Measurements from ENCODE around the gene ZNF485.

GRCh38 chr10:43585046-43585445, 21.2 kb upstream of the ZNF485 start:
- TF ChIP-seq ZNF70 (CRISPR knock-in tag; IDR thresholded peaks at IDR 0.05) (no peak), OSR1 (CRISPR knock-in tag; IDR thresholded peaks at IDR 0.05) (no peak), ZFP3 (CRISPR knock-in tag; IDR thresholded peaks at IDR 0.05) (no peak), TOX (CRISPR knock-in tag; IDR thresholded peaks at IDR 0.05; ENCODE audit: borderline replicate concordance) (no peak), POU6F1 (CRISPR knock-in tag; IDR thresholded peaks at IDR 0.05; ENCODE audit: borderline replicate concordance, low read depth) (no peak), ESRRG (CRISPR knock-in tag; IDR thresholded peaks at IDR 0.05) (no peak)
- TF ChIP-seq, protein P1, sequence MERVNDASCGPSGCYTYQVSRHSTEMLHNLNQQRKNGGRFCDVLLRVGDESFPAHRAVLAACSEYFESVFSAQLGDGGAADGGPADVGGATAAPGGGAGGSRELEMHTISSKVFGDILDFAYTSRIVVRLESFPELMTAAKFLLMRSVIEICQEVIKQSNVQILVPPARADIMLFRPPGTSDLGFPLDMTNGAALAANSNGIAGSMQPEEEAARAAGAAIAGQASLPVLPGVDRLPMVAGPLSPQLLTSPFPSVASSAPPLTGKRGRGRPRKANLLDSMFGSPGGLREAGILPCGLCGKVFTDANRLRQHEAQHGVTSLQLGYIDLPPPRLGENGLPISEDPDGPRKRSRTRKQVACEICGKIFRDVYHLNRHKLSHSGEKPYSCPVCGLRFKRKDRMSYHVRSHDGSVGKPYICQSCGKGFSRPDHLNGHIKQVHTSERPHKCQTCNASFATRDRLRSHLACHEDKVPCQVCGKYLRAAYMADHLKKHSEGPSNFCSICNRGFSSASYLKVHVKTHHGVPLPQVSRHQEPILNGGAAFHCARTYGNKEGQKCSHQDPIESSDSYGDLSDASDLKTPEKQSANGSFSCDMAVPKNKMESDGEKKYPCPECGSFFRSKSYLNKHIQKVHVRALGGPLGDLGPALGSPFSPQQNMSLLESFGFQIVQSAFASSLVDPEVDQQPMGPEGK (CRISPR knock-in tag; IDR thresholded peaks at IDR 0.05; ENCODE audit: borderline replicate concordance): no peak

Data from SK-N-SH treated with all-trans-retinoic acid at 6 μM for 48 hours (cell line).